Right ventricle myocardium superior (tissue), 1 donor: Measurements from ENCODE around the gene NOC3L. TPM values are rescaled to one million over a fixed set of nuclear protein-coding genes. Genes with fewer than 3 reads are reported as not detected.
"Not testable (repeated sequence)": the region's sequence is repeated elsewhere in the genome, so short reads cannot be mapped to it uniquely, and the experiment has no call there.

ENCODE experiments used
- ATAC-seq: fragments of 200-7000 bp; cut with Tn5 transposase; one replicate; pipeline ENCODE4 v1.9.1; 2020; ENCODE audit warnings: mild to moderate bottlenecking; ENCODE audit not compliant: poor library complexity
- DNase-seq: peaks from one replicate; pipeline ENCODE4 v3.0.0-alpha.2; 2020
- intact Hi-C: fragments of 100-400 bp; cut with DNase I; formaldehyde crosslinking; loops from one replicate; pipeline ENCODE4 v1.11.2; 2022
- total RNA-seq: library from RNA; stranded (reverse); fragmentation: NEBNext Ultra II Directional; extraction: Animal tissue kit (Norgen Biotek cat#: 25700); gene quantifications from one replicate; pipeline ENCODE4 v1.2.1, GENCODE V29; 2021
- donor health status: DM: no; HTN: yes; CAD: no; lungs with severe emphysema.

NOC3L gene
- total RNA-seq, 1 donor from 2014 or later: 9.3 TPM

GRCh38 chr10:94375374-94375773 is 12.6 kb upstream of the NOC3L start:
- intact Hi-C loops: no loop called here
- ATAC-seq: no peak
- no peak for DNase-seq

- intact Hi-C loops: no loop called here
- DNase-seq (no peak), ATAC-seq (no peak)
Observed at GRCh38 chr10:94370501-94370900, 7.8 kb upstream of the NOC3L start.

GRCh38 chr10:94366382-94366781 is 3.6 kb upstream of the NOC3L start:
- no peak for DNase-seq
- intact Hi-C loops: no loop called here
- ATAC-seq: no peak

- intact Hi-C loops: loop anchor here (5.0 kb wide), 2 partner anchors 38 to 78 kb away; partner anchors contain the start of gene TBC1D12
- ATAC-seq: no peak
Observed at GRCh38 chr10:94364482-94364881, 1.7 kb upstream of the NOC3L start.

GRCh38 chr10:94363251-94363565 is 469 bp upstream of the NOC3L start:
- intact Hi-C loops: loop anchor here (5.0 kb wide), 2 partner anchors 39 to 79 kb away; partner anchors contain the start of gene TBC1D12
- ATAC-seq (peak; percentile 30), DNase-seq (no peak)

More at GRCh38 chr10:94364482-94364881, 1.7 kb upstream of the NOC3L start:
- DNase-seq: no peak

GRCh38 chr10:94361171-94361794 is 1.5 kb downstream of the NOC3L start:
- ATAC-seq: no peak
- intact Hi-C loops: loop anchor here (5.0 kb wide), 2 partner anchors 41 to 81 kb away; partner anchors contain the start of gene TBC1D12
- DNase-seq: no peak

GRCh38 chr10:94358480-94358879 is 4.3 kb downstream of the NOC3L start:
- intact Hi-C loops: no loop called here
- no peak for DNase-seq
- no peak for ATAC-seq

GRCh38 chr10:94357193-94357592 is 5.5 kb downstream of the NOC3L start:
- DNase-seq (no peak), ATAC-seq (no peak)
- intact Hi-C loops: no loop called here

- intact Hi-C loops: no loop called here
- DNase-seq (no peak), ATAC-seq (no peak)
Observed at GRCh38 chr10:94355841-94356240, 6.9 kb downstream of the NOC3L start.

GRCh38 chr10:94353336-94353735 is 9.4 kb downstream of the NOC3L start:
- intact Hi-C loops: no loop called here
- no peak for DNase-seq
- no peak for ATAC-seq

GRCh38 chr10:94351089-94351488 is 11.7 kb downstream of the NOC3L start:
- intact Hi-C loops: no loop called here
- no peak for ATAC-seq
- no peak for DNase-seq

- intact Hi-C loops, ATAC-seq, DNase-seq: not testable (repeated sequence)
Observed at GRCh38 chr10:94350500-94350899, 12.2 kb downstream of the NOC3L start.

GRCh38 chr10:94349327-94349726 is 13.4 kb downstream of the NOC3L start:
- intact Hi-C loops: no loop called here
- ATAC-seq: no peak

GRCh38 chr10:94344522-94345122 is 18.1 kb downstream of the NOC3L start:
- intact Hi-C loops: no loop called here
- no peak for DNase-seq
- ATAC-seq: no peak

More at GRCh38 chr10:94349327-94349726, 13.4 kb downstream of the NOC3L start:
- no peak for DNase-seq

GRCh38 chr10:94343151-94343550 is 19.6 kb downstream of the NOC3L start:
- intact Hi-C loops: no loop called here
- DNase-seq (no peak), ATAC-seq (no peak)

- DNase-seq: no peak
- ATAC-seq: no peak
Observed at GRCh38 chr10:94334857-94335256, 27.9 kb downstream of the NOC3L start.

GRCh38 chr10:94333051-94333450 is 29.7 kb downstream of the NOC3L start:
- ATAC-seq: no peak
- DNase-seq: no peak
- intact Hi-C loops: no loop called here

More at GRCh38 chr10:94334857-94335256, 27.9 kb downstream of the NOC3L start:
- intact Hi-C loops: no loop called here

- ATAC-seq: no peak
- intact Hi-C loops: no loop called here
- no peak for DNase-seq
Observed at GRCh38 chr10:94328613-94329012, 34.1 kb downstream of the NOC3L start.

- ATAC-seq: no peak
Observed at GRCh38 chr10:94327649-94328048, 35.1 kb downstream of the NOC3L start.

GRCh38 chr10:94324609-94325233 is 38.0 kb downstream of the NOC3L start:
- DNase-seq (no peak), ATAC-seq (no peak)
- intact Hi-C loops: no loop called here

More at GRCh38 chr10:94327649-94328048, 35.1 kb downstream of the NOC3L start:
- no peak for DNase-seq
- intact Hi-C loops: no loop called here
